NOMO-1 treated with DMSO at 0.1 percent for 48 hours (cell line): Measurements from ENCODE around the gene RBM28.
"Not testable (repeated sequence)": the region's sequence is repeated elsewhere in the genome, so short reads cannot be mapped to it uniquely, and the experiment has no call there.

ENCODE experiments used
- DNase-seq: peaks from one replicate; lab custom pipeline; 2025; ENCODE audit not compliant: unreplicated experiment; lab: John Stamatoyannopoulos, UW

RBM28 gene

DNA sequence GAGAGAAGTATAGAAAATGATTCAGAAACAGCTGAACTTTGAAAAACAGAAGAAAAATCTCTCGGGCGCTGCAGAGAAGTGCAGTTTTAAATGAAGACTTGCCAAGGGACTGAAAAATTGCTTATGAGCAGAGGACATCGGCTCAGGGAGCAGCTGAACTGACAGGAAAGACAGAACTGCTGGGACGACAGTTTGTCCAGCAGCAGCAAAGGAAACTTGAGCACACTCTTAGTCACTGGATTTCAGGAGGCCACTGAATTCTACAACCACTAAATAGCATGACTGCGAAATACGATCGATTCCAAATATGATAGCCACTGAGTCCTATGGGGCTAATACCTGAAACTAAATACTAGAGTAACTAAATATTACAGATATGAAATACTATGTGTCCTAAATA, 59.6 kb downstream of the RBM28 start:
- no peak for DNase-seq

DNA sequence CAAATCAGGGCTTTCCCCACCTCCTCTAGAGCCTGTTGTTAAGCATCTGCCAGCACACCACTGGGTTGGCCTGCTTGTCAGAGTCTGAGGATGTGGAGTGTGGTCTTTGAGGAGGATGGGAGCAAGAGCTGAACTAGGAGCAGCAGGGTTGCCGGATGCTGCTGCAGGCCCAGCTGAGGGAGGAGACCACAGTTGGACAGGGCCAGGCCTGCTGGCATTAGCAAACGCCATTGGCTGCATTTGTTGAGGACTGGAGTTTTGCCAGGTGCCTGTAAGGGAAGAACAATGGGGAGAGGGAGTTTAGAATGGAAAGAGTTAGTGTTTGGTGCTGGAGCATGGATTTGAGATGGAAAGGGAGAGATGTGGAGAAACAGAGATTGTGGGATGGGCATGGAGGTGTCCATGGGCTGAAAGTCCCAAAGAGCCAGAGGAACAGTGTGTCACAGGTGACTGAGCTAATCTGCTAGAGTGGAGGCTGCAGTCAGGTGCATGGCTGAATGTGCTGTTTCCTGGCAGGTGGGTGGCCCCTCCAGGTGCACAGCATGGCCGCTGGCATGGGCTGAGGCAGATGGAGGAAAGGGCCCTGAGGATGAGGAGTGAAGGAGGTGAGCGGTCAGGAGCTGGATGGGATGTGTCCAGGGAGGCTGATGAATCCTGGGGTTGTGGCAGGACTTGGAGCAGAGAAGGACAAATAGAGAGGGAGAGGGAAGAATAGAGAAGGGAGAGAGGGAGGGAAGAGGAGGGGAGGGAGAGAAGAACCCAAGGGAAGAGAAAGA, 61.9 kb downstream of the RBM28 start:
- no peak for DNase-seq

- not testable (repeated sequence) for DNase-seq
Observed at GRCh38 chr7:128280451-128280850, 63.3 kb downstream of the RBM28 start.

DNA sequence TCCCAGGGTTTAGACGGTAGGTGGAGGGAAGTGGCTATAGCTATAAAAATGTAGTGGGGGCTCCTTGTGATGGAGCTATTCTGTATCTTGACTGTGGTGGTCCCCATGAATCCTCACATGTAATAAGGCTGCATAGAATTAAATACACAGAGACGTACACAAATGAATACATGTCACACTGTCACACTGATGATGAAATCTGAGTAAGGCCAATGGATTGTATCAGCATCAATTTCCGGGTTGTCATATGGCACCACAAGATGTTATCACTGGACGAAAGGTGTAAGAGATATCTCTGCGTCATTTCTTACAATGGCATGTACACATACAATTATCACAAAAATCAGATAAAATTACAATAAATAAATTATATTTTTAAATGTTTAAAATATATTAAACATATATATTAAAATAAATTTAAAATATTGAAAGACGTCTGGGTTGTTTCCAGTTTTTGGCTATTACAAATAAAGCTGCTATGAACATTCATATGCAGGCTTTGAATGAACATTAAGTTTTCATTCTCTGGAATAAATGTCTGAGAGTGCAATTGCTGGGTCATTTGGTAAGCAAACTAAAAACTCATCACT, 64.5 kb downstream of the RBM28 start:
- DNase-seq, result no peak

GRCh38 chr7:128278366-128278765, 65.3 kb downstream of the RBM28 start:
- no peak for DNase-seq

DNA sequence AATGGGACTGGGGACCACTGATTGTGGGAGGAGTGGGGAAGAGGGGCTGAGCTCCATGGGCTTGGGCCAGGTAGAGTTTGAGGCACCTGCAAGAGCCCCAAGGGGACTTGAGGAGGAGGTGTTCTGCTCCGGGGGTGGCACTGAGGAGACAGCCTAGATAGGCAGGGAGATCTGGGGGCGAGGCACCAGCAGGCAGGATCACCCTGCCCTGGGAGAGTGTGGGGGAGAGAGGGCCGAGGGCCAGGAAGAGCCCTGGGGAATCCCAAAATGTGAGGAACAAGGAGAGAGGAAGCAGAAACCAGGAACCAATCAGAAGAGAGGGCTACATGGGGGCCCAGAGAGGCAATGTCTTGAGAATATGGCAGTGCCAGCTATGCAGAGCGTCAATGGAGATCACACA, 68.0 kb downstream of the RBM28 start:
- no peak for DNase-seq

DNA sequence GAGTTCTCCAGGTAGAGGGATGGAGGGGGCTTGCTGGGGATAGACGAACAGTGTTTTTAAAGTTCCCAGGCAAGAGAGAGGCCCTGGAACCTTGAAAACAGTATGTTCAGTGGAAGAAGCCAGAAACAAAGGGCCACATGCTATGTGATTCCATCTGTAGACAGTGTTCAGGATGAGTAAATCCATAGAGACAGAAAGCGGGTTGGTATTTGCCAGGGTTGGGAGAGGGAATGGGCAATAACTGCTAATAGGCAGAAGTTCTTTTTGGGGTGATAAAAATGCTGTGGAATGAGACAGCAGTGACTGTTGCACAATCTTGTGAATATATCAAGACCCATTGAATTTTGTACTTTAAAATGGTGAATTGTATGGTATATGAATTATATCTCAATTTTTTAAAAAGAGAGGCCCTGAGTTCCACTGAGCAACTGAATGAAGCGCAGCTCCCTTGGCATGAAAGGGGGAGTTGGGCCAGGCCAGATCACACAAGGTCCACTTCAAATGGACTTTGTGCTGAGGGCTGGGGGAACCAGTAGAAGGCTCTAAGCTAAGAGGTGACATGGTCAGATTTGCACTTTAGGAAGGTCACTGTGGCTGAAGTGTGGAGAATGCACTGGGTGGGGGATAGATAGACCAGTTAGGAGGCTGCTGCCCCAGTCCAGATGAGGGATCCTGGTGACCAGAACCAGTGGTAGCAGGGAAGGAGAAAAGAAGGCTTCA, 68.7 kb downstream of the RBM28 start:
- DNase-seq, result no peak

- DNase-seq, result no peak
Observed at GRCh38 chr7:128274246-128274883, 69.3 kb downstream of the RBM28 start.

GRCh38 chr7:128271942-128272481, 71.7 kb downstream of the RBM28 start:
- no peak for DNase-seq

DNA sequence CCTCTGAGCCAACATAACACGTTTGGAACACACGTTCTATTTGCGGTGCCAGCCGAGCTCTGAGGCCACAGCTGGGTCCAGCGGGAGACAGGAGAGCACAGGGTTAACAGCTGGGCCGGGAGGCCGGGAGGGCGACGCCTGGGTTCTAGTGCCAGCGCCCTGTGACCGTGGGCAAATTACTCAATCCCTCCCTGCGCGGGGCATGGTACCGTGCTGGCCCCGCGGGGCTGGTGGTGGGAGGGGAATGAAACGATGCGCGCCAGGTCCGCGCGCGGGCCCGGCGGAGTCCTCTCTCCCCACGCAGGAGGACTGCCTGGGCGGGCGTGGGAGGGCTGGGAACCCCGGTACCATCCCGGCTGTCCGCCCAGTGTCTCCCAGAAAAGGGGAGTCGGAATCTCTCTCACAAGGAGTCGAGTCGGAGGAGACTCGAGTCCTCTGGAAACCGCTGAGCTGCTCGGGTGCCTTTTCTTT, 72.2 kb downstream of the RBM28 start:
- no peak for DNase-seq

- no peak for DNase-seq
Observed at GRCh38 chr7:128270826-128271272, 72.9 kb downstream of the RBM28 start.

DNA sequence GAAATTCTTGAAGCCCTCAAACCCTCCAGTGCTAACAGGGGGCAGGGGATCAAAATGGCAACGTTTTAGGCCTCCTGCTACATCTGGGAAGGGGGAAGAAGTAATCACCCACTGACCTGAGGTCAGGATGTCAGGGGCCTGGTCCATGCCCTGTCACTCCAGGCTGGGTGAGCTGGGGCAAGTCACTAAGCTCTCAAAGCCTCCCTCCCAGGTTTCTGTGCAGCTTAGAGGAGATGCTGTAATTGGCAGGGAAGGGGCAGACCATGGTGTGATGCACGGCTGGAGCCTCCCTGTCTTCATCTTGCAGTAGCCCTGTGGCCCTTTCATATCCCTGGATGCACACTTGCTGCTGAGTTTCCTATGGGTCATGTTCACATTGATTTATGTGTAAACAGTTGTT, 75.5 kb downstream of the RBM28 start:
- DNase-seq, result no peak

GRCh38 chr7:128267595-128267924, 76.1 kb downstream of the RBM28 start:
- DNase-seq, result no peak

DNA sequence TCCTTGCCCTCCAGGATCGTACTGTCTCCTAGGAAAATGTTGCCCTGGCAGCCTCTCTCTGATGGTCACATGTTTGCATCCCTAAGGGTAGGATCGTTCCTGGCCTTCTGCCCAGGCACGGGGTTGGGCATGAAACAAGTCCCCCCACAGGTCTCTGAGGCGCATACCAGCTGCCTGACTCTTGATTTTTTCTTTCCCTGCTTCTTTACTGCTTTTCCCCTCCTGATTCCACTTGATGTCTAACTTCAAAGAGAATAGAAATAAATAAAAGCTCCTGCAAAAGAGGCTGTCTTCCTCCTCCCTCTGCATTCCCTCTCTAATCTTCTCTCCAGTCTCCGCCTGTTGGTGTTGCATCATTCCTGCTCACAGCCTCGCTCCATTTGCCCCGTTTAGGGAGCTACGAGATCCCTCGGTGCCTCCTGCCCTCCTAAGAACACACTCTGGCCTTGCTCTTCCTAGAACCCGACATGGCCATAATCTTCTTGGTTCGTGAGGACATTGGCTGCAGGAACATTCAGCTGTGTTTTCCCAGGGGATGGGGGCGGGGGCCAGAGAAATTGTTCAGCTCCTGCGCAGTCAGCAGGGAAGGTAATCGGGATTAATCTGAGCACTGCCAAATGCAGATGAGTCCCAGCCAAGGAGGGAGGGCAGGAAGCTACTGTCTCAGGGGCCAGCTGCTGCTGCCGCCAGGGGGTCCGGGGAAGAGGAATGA, 76.7 kb downstream of the RBM28 start:
- no peak for DNase-seq

DNA sequence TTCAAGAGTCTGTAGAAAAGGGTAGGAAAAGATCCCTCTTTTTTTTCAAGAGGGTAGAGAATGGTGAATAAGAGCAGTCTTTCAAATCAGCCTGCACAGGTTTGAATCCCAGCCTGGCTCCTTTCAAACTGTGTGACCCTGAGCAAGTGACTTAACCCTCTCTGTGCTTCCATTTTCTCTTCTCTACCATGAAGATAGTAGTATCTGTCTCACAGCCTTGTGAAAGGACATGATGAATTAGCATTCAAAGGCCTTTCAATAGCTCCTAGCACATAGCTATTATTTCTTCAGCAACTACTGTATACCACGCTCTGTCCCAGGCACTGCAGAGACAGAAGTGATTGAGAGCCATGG, 77.2 kb downstream of the RBM28 start:
- DNase-seq, result no peak

- DNase-seq, result no peak
Observed at GRCh38 chr7:128265906-128266300, 77.8 kb downstream of the RBM28 start.

GRCh38 chr7:128265156-128265905, 78.4 kb downstream of the RBM28 start:
- no peak for DNase-seq

- no peak for DNase-seq
Observed at GRCh38 chr7:128264477-128264876, 79.2 kb downstream of the RBM28 start.

DNA sequence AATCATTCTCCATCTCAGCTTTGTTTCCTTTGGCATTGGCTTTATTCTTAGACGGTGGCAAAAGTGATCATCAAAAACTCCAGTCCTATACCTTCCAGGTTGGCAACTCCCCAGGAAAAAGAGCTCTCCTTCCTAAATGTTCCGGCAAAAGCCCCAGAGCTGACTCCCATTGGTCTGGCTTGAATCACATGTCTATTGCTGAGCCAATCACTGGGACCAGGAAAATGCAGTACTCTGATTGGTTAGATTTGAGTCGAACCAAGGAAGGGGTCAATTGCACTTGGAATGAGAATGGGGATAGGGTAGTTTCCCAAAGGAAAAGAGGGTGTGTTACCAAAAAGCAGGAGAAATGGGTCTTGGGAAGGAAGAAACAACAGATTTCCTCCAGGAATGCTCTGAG, 80.3 kb downstream of the RBM28 start:
- no peak for DNase-seq
